HFF-Myc (cell line): ENCODE data around the gene UNC119B.

Experiments used
- DNase-seq: peaks from one replicate; pipeline ENCODE4 v3.0.0-alpha.2; 2011; ENCODE audit warnings: low read depth; ENCODE audit errors: extremely low read depth
- H3K4me3 ChIP-seq: replicated peaks from 2 replicates; pipeline ENCODE4 v1.5.1; 2011; ENCODE audit warnings: low read depth, mild to moderate bottlenecking, control low read depth, low read length
- TF ChIP-seq, protein P1 (sequence below): IDR thresholded peaks from 2 replicates; pipeline ENCODE4 v1.5.1; 2012; ENCODE audit warnings: mild to moderate bottlenecking, low read depth, low read length, control low read depth; ENCODE audit errors: missing control alignments

UNC119B gene

GRCh38 chr12:120684523-120684932 lies 25.7 kb upstream of the UNC119B start:
- H3K4me3 ChIP-seq = no peak overlapping the region
- TF ChIP-seq, protein P1, sequence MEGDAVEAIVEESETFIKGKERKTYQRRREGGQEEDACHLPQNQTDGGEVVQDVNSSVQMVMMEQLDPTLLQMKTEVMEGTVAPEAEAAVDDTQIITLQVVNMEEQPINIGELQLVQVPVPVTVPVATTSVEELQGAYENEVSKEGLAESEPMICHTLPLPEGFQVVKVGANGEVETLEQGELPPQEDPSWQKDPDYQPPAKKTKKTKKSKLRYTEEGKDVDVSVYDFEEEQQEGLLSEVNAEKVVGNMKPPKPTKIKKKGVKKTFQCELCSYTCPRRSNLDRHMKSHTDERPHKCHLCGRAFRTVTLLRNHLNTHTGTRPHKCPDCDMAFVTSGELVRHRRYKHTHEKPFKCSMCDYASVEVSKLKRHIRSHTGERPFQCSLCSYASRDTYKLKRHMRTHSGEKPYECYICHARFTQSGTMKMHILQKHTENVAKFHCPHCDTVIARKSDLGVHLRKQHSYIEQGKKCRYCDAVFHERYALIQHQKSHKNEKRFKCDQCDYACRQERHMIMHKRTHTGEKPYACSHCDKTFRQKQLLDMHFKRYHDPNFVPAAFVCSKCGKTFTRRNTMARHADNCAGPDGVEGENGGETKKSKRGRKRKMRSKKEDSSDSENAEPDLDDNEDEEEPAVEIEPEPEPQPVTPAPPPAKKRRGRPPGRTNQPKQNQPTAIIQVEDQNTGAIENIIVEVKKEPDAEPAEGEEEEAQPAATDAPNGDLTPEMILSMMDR = no peak
- no peak for DNase-seq

DNA sequence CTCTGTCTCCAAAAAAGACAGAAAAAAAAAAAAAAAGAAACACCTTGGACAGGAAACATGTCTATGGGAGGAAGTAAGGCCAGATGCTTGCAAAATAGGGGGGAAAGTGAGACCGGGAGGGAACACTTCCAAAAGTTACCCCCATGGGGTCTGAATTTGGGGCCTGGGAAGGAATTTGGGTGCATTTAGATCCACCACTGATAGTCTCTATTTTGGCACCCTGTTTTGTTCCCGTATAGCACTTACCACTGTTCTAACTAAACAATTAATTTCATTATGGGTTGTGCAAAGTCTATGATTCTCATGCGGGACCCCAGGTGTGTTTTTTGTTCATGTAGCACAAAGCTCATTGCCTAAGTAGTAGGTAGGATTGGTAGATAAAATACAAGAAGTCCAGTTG lies 24.7 kb upstream of the UNC119B start:
- TF ChIP-seq, protein P1 = no peak
- no peak for DNase-seq
- H3K4me3 ChIP-seq = peak overlapping the region; percentile 69; the same call in 1 of the 2 replicates

- TF ChIP-seq, protein P1 = no peak
- DNase-seq = peak; percentile 91
- H3K4me3 ChIP-seq = peak overlapping the region; percentile 69
Observed at GRCh38 chr12:120686151-120686689, 24.0 kb upstream of the UNC119B start.

DNA sequence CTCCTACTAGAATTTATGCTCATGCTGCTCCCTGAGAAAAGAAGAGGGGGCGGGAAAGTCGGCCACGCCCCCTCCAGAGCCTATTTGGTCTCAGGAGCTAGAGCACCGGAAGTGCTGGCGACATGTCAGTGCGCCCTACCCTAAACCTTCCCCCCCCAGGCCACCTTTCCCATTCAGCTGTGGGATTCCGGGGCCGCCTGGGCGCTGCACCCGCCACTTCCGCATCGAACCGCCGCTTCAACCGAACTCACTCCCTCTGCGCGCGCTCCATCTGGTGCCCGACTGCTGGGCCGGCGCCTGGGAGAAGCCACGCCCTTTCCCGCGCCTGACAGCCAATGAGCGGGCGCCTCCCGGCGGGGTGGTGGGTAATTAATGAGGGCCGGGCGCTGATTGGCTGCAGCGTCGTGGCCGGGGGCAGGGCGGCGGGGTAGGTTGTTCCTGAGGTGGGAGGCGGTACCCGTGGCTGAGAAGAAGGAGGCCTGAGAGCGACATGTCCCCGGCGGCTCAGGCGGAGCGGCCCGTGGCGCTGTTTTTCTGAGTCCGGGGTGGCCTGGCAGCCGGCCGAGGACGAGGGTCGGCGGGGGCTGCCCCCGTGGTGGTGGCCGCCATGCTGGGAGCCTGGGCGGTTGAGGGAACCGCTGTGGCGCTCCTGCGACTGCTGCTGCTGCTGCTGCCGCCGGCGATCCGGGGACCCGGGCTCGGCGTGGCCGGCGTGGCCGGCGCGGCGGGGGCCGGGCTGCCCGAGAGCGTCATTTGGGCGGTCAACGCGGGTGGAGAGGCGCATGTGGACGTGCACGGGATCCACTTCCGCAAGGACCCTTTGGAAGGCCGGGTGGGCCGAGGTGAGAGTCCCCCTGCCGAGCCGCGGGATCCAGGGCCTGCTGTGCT lies 23.3 kb upstream of the UNC119B start, which contains the start of gene MLEC:
Gene MLEC, plus strand, starts transcription at position 460 of the 888 bp plus-strand sequence. Its CDS starts 148 bp downstream, at position 608.
- TF ChIP-seq, protein P1 = no peak
- DNase-seq = peak; percentile 93
- H3K4me3 ChIP-seq = peak within 1 kb of the TSS; percentile 69

- TF ChIP-seq, protein P1 = no peak
- DNase-seq = no peak
- peak overlapping the region; percentile 69 for H3K4me3 ChIP-seq
Observed at GRCh38 chr12:120687578-120688289, 22.5 kb upstream of the UNC119B start.

DNA sequence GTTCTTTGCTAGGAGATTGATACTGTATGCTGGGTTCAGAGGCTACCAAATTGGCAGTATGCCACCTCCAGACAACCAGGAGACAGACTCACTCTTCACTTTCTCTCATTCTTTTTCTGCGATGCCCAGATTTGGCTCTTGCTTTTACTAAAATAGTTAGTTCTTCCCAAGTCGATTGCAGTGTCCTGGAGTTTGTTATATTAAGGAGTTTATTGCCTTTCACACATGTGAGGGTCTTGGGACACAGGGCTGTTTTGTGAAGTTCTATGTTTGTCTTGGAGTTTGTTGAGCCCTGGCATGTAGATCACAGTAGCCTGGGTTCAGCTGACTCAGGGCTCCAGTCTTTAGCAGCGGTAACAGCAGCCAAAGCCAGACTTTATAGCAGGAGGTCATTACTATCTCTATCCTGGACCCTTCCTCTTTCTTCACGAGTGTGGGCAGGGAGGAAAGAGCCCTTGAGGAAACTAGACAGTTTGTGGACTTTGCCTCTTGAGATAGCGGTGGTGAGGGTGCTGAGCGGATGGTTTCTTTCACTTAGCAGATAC lies 21.7 kb upstream of the UNC119B start:
- DNase-seq = no peak
- peak overlapping the region; percentile 69 for H3K4me3 ChIP-seq
- TF ChIP-seq, protein P1 = no peak
